GM19395 (cell line): Measurements from ENCODE around the gene YLPM1.
A peak's percentile ranks its signal among the peaks of the same experiment; 100 is the strongest.

Experiments
- ATAC-seq: cut with Tn5 transposase; IDR thresholded peaks from one replicate; pipeline ENCODE4 v1.9.1; 2021; ENCODE audit warnings: mild to moderate bottlenecking, moderate library complexity; ENCODE audit not compliant: unreplicated experiment

Gene YLPM1

DNA sequence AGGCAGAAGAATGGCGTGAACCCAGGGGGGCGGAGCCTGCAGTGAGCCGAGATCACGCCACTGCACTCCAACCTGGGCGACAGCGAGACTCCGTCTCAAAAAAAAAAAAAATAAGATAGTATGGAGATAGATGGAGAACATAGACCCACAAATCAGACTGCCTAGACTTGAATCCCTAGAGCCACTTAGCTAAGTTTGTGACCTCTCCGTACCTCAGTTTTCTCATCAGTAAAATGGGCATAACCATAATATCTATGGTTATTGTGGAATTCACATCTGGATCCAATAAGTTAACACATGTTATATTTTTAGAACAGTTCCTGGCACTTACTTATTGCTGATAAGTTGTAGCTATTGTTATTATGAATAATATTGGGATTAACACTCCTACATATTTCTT is 105.6 kb downstream of the YLPM1 start:
- ATAC-seq: no peak

DNA sequence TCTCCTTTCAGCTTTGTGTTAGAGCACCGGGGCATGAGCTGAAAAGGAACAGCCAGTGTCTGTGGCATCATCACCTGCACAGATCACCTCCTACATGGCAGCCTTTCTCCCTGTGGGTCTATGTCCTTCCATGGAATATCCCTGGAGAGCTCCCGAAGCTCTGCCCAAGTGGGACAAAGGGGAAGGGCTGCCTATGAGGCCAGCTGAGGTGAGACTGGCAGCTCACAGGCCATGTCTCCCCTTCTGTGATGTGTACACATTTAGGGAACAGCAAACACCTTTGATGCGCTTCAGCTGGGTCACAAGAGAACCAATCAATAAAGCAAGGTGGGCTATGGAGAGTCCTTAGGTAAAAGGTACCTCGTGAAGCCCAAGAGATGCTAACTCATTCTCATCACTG is 108.7 kb downstream of the YLPM1 start:
- ATAC-seq: no peak

DNA sequence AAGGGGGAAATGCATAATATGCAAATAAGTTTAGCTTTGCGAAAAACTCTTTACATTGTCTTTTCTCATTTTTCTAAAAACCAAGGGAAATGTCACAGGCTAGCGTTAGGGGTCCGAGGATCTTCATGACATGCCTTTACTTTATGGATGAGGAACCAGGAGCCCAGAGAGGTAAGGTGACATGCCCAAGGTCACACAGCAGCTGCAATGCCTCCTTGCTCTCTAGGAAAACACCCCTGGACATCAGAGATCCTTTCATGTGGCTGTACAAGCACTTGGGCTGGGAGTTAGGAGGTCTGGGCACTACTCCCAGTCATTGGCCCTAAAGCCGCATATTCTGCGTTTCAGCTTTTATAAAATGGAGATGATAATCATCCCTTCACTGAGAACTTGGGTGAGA is 112.1 kb downstream of the YLPM1 start:
- ATAC-seq: no peak

DNA sequence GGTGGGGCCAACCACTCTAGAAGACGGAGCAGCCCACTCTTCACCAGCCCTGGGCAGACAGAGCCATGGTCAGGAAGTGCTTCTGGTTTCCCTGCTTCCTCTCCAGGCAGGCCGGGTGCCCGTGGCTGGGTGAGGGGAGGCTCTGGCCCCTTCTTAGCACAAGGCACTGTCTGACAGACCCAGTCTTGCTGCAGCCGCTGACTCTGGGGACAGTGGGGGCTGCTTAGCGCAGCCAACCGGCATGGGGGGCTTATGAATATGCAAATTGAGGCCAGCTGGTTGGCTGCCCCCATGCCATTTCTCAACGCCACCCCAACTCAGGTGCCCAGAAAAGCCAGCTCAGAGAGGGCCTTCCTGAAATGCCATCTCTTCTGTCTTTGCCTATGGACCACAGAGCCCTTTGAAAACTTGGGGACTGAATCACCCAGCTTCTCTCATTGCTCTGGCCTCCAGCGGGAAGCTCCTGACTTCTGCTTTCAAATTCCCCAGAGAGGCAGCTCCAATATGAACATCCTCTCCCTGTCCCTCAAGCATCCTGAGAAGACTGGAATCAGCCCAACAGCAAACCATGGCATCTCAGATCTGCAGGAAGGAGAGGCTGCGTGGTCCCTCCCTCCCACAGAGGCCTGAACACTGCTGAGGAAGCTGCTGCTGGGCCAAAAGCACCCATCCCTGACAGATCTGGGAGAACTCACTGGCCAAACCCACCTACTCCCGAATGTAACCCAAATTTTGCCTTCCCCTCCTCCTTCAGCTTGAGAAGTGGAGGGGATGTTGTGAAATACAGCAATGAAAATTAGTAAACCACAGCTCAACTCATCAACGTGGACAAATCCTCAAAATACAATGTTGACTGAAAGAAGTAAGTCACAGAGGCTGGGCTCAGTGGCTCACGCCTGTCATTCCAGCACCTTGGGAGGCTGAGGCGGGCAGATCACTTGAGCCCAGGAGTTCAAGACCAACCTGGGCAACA is 113.1 kb downstream of the YLPM1 start, which contains the start of gene PROX2:
Gene PROX2, minus strand, starts transcription at position 205 of the 973 bp plus-strand sequence. CDS start 12,311 bp downstream, outside the sequence.
- no peak for ATAC-seq

DNA sequence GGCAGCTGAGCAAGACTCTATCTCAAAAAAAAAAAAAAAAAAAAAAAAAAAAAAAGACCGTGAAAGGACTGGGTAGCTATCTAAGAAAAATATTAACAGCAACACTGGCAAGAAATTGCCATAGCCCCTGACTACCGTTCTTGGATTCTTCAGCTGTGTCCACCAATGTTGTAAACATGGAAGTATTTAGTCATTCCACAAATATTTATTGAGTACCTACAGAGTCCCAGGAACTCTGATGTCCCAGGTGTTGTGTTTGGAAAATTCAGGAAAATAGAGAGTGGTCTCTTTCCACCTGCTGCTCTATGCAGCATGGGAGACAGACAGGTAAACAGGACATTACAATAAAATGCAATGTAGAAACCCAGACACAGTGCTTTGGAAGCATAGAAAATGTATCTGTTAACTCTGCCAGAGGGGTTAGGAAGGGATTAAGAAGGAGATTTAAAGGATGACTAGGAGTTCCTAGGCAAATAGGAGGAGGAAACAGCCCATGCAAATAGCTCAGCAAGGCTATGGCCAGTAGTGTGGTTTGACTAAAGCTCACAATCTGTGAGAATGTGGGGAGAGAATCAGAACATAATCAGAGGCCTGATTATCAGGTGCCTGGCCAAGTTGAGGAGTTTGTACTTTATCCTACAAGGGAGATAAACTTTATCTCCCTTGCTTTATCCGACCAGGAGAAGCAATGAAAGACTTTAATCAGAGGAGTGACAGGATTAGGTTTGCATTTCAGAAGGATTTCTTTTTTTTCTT is 116.5 kb downstream of the YLPM1 start:
- ATAC-seq: no peak

DNA sequence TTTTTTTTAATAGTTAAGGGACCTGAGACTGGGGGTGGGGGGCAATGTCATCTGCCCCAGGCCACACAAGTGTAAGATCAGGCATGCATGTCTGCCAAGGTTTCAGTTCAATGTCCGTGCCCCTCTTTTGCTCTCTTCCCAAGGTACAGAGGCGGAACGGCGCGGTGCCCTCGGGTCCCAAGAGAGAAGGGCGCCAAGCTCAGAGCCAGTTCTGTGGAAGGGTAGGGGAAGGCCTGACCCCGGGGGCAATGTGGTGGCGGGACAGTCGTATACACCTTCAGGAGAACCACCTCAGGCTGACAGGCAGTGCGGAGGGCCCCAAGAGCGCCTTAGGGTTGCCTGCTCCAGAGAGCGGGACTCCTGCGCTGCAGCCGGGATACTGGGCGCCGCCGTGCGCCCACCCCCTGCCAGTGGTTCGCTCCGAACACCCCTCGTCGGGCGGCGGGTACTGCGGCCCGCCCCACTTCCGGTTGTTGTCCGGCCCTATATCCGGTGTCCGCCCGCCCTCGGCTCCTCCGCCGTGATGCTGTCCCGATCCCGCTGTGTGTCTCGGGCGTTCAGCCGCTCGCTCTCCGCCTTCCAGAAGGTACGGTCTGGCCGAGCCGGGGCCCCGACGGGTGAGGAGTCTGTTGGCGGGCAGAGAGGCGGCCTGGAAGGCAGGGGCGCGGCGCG is 118.5 kb downstream of the YLPM1 start, which contains the start of gene DLST:
Gene DLST, plus strand, starts transcription at position 486 of the 672 bp plus-strand sequence. Its CDS starts 38 bp downstream, at position 524.
- peak; percentile 93 for ATAC-seq

DNA sequence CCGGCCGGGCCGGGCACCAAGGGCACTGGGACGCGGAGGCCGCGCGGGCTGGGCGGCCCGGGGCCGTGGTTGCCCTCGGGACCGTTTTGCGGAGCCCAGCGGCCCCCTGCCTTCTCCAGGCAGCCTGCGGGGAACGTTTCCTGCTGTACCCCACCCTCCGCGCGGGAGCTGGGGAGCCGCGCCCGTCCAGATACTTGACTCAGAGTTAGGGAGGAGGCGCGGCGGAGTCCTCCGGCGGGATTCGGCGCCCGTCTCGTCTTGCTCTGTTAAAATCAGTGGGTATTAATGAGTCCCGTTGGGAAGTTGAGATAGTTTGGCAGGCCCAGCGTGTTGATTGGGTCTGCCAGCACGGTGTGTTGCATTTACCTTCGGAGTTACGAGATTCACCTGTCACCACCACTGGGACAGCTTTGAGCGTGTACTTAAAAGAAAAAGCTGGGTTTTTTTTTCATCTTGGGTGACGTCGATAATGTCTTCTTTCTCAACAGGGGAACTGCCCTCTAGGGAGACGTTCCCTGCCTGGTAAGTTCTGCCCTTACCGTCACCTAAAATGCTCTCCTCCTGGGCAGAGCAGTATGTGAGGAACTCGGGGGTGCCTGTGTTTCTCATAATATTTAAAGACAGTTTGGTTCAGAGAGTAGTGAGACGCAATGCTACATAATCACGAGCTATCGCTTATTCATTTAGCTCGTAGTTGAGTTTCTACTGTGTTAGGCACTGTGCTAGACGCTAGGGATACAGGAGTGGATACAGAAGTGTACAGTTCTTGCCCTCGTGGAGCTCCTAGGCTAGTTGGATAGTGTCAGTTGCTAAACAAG is 119.2 kb downstream of the YLPM1 start:
- peak; percentile 34 for ATAC-seq
